ENCODE measurements around the gene CHRNA4.
"Not testable (repeated sequence)": the region's sequence is repeated elsewhere in the genome, so short reads cannot be mapped to it uniquely, and the experiment has no call there.

Gene CHRNA4

GRCh38 chr20:63306673-63307537 lies 54.2 kb downstream of the CHRNA4 start:
- DNase-seq: no peak

- DNase-seq: not testable (repeated sequence)
Measured at GRCh38 chr20:63305933-63306672, 55.0 kb downstream of the CHRNA4 start.

GRCh38 chr20:63305393-63305792 lies 55.8 kb downstream of the CHRNA4 start:
- no peak for DNase-seq

GRCh38 chr20:63303095-63303666 lies 58.0 kb downstream of the CHRNA4 start:
- no peak for DNase-seq

GRCh38 chr20:63301671-63302070 lies 59.5 kb downstream of the CHRNA4 start:
- no peak for DNase-seq

- DNase-seq: no peak
Measured at GRCh38 chr20:63298731-63299312, 62.3 kb downstream of the CHRNA4 start.

GRCh38 chr20:63297796-63298572 lies 63.2 kb downstream of the CHRNA4 start:
- DNase-seq: no peak

- DNase-seq: no peak
Measured at GRCh38 chr20:63297371-63297781, 63.8 kb downstream of the CHRNA4 start.

- no peak for DNase-seq
Measured at GRCh38 chr20:63296531-63297299, 64.4 kb downstream of the CHRNA4 start.

GRCh38 chr20:63295846-63296245 lies 65.3 kb downstream of the CHRNA4 start:
- DNase-seq: no peak

GRCh38 chr20:63295422-63295821 lies 65.7 kb downstream of the CHRNA4 start:
- DNase-seq: no peak

GRCh38 chr20:63295018-63295417 lies 66.1 kb downstream of the CHRNA4 start:
- DNase-seq: no peak

- no peak for DNase-seq
Measured at GRCh38 chr20:63294536-63294900, 66.6 kb downstream of the CHRNA4 start.

- no peak for DNase-seq
Measured at GRCh38 chr20:63293871-63294535, 67.1 kb downstream of the CHRNA4 start.

GRCh38 chr20:63293456-63293855 lies 67.7 kb downstream of the CHRNA4 start:
- no peak for DNase-seq
